ENCODE data around the gene EPB41L4B. TPM values are rescaled to one million over a fixed set of nuclear protein-coding genes. Genes with fewer than 3 reads are reported as not detected.

Gene EPB41L4B
- total RNA-seq, 2 donors from 2014 or later: 6.4 to 6.6 TPM

- no peak overlapping the region for H3K4me3 Mint-ChIP-seq
- no peaks in the 10 kb centered on the region for H3K9me3 Mint-ChIP-seq
- peaks cover 5% of the 10 kb centered on the region for H3K4me1 ChIP-seq (ENCODE audit: control insufficient read depth, insufficient read depth, low read length)
- peaks cover 19% of the 10 kb centered on the region for H3K4me1 Mint-ChIP-seq
- no peaks in the 10 kb centered on the region for H3K36me3 Mint-ChIP-seq (ENCODE audit: low read depth)
- no peak overlapping the region for H3K4me3 ChIP-seq (ENCODE audit: low read length)
- no peak for TF ChIP-seq CTCF (conservative IDR thresholded peaks at IDR 0.05)
- H3K9ac ChIP-seq (ENCODE audit: extremely low read depth, low read length, poor library complexity, severe bottlenecking): no peak overlapping the region
- no peak overlapping the region for H3K27ac ChIP-seq (ENCODE audit: low read depth, low read length)
- H3K27ac Mint-ChIP-seq: no peak overlapping the region
- no peaks in the 10 kb centered on the region for H3K27me3 ChIP-seq (ENCODE audit: control insufficient read depth, insufficient read depth, low read length, poor library complexity, severe bottlenecking)
- H3K36me3 ChIP-seq (ENCODE audit: control insufficient read depth, insufficient read depth, low read length): no peaks in the 10 kb centered on the region
- H3K27me3 Mint-ChIP-seq (ENCODE audit: insufficient read depth): no peaks in the 10 kb centered on the region
- H3K9me3 ChIP-seq (ENCODE audit: control insufficient read depth, low read length): no peaks in the 10 kb centered on the region
- DNase-seq: no peak
These were observed 28.6 kb upstream of the EPB41L4B start for GRCh38 chr9:109349421-109349846.

- no peak for TF ChIP-seq CTCF (conservative IDR thresholded peaks at IDR 0.05)
- H3K9me3 Mint-ChIP-seq: no peaks in the 10 kb centered on the region
- H3K9ac ChIP-seq (ENCODE audit: extremely low read depth, low read length, poor library complexity, severe bottlenecking): no peak overlapping the region
These were observed 26.0 kb upstream of the EPB41L4B start for GRCh38 chr9:109346904-109347303.

GRCh38 chr9:109344866-109345265 is 24.0 kb upstream of the EPB41L4B start:
- Histone ChIP-seq H3K27ac (ENCODE audit: low read depth, low read length) (no peak overlapping the region), H3K4me3 (ENCODE audit: low read length) (no peak overlapping the region), H3K36me3 (ENCODE audit: control insufficient read depth, insufficient read depth, low read length) (no peaks in the 10 kb centered on the region), H3K9ac (ENCODE audit: extremely low read depth, low read length, poor library complexity, severe bottlenecking) (no peak overlapping the region), H3K9me3 (ENCODE audit: control insufficient read depth, low read length) (no peaks in the 10 kb centered on the region), H3K27me3 (ENCODE audit: control insufficient read depth, insufficient read depth, low read length, poor library complexity, severe bottlenecking) (no peaks in the 10 kb centered on the region), H3K4me1 (ENCODE audit: control insufficient read depth, insufficient read depth, low read length) (peaks cover 5% of the 10 kb centered on the region)
- DNase-seq: no peak
- no peak overlapping the region for H3K4me3 Mint-ChIP-seq
- H3K27me3 Mint-ChIP-seq (ENCODE audit: insufficient read depth): no peaks in the 10 kb centered on the region
- H3K9me3 Mint-ChIP-seq: no peaks in the 10 kb centered on the region
- 90 to 97% methylated on average over 2 to 3 of the region's 3 CpGs for WGBS, 2 experiments (ENCODE audit: insufficient coverage in 1 of 2, insufficient read length in 1 of 2)
- no peaks in the 10 kb centered on the region for H3K36me3 Mint-ChIP-seq (ENCODE audit: low read depth)
- H3K27ac Mint-ChIP-seq: peak overlapping the region; percentile 59
- TF ChIP-seq CTCF (conservative IDR thresholded peaks at IDR 0.05): no peak
- peaks cover 10% of the 10 kb centered on the region for H3K4me1 Mint-ChIP-seq

More at GRCh38 chr9:109346904-109347303, 26.0 kb upstream of the EPB41L4B start:
- no peak for DNase-seq
- Histone ChIP-seq H3K4me1 (ENCODE audit: control insufficient read depth, insufficient read depth, low read length) (peaks cover 5% of the 10 kb centered on the region), H3K36me3 (ENCODE audit: control insufficient read depth, insufficient read depth, low read length) (no peaks in the 10 kb centered on the region), H3K27me3 (ENCODE audit: control insufficient read depth, insufficient read depth, low read length, poor library complexity, severe bottlenecking) (no peaks in the 10 kb centered on the region), H3K4me3 (ENCODE audit: low read length) (no peak overlapping the region), H3K9me3 (ENCODE audit: control insufficient read depth, low read length) (no peaks in the 10 kb centered on the region), H3K27ac (ENCODE audit: low read depth, low read length) (no peak overlapping the region)
- no peaks in the 10 kb centered on the region for H3K27me3 Mint-ChIP-seq (ENCODE audit: insufficient read depth)
- H3K4me3 Mint-ChIP-seq: no peak overlapping the region
- no peaks in the 10 kb centered on the region for H3K36me3 Mint-ChIP-seq (ENCODE audit: low read depth)
- no peak overlapping the region for H3K27ac Mint-ChIP-seq
- H3K4me1 Mint-ChIP-seq: peaks cover 19% of the 10 kb centered on the region
- WGBS, 2 experiments (ENCODE audit: insufficient coverage in 1 of 2, insufficient read length in 1 of 2): 86 to 100% methylated on average over 3 of the region's 3 CpGs
